Natural killer cell treated with Interleukin-12 subunit alpha and Interleukin-12 subunit beta and Interleukin-15 and Interleukin-18, amount 100 ng/mL, for 72 hours (primary cell): ENCODE data around the gene HSPA6. TPM values are rescaled to one million over a fixed set of nuclear protein-coding genes. Genes with fewer than 3 reads are reported as not detected.
"Not testable (repeated sequence)": the region's sequence is repeated elsewhere in the genome, so short reads cannot be mapped to it uniquely, and the experiment has no call there.

Experiments used
- ATAC-seq, 2 donors: fragments of 150-1000 bp; cut with Tn5 transposase in 1 of 2; sonication (Bioruptor Pico), chemical (Tn5 transposase) in 1 of 2; 2 replicates each; pipeline ENCODE4 v1.10.0; 2021
- DNase-seq: peaks from one replicate; pipeline ENCODE4 v3.0.0; 2022; ENCODE audit warnings: low spot score
- H3K27ac Mint-ChIP-seq, 2 donors: 1 replicate in 1 of 2; 2 replicates in 1 of 2; pipeline ENCODE4 v1.8.0; 2022; ENCODE audit warnings: mixed read lengths in 2 of 2, mild to moderate bottlenecking in 1 of 2, moderate library complexity in 1 of 2
- H3K27me3 Mint-ChIP-seq, 2 donors: 1 replicate in 1 of 2; 2 replicates in 1 of 2; pipeline ENCODE4 v1.8.0; 2022; ENCODE audit warnings: mixed read lengths in 2 of 2
- H3K36me3 Mint-ChIP-seq: one replicate; pipeline ENCODE4 v1.8.0; 2022; ENCODE audit warnings: mixed read lengths
- H3K4me1 Mint-ChIP-seq, 2 donors: 1 replicate in 1 of 2; 2 replicates in 1 of 2; pipeline ENCODE4 v1.8.0; 2022; ENCODE audit warnings: low read depth in 2 of 2, mixed read lengths in 2 of 2, mild to moderate bottlenecking in 1 of 2
- H3K4me3 Mint-ChIP-seq: one replicate; pipeline ENCODE4 v1.8.0; 2022; ENCODE audit warnings: mixed read lengths
- H3K9me3 Mint-ChIP-seq: 2 replicates; pipeline ENCODE4 v1.8.0; 2022; ENCODE audit warnings: mixed read lengths
- total RNA-seq, 2 donors: library from RNA; stranded (reverse); gene quantifications; one replicate each; pipeline ENCODE4 v1.2.3, GENCODE V29; 2022

Gene HSPA6
- total RNA-seq, 2 donors from 2014 or later, result 3.3 to 5.9 TPM

DNA sequence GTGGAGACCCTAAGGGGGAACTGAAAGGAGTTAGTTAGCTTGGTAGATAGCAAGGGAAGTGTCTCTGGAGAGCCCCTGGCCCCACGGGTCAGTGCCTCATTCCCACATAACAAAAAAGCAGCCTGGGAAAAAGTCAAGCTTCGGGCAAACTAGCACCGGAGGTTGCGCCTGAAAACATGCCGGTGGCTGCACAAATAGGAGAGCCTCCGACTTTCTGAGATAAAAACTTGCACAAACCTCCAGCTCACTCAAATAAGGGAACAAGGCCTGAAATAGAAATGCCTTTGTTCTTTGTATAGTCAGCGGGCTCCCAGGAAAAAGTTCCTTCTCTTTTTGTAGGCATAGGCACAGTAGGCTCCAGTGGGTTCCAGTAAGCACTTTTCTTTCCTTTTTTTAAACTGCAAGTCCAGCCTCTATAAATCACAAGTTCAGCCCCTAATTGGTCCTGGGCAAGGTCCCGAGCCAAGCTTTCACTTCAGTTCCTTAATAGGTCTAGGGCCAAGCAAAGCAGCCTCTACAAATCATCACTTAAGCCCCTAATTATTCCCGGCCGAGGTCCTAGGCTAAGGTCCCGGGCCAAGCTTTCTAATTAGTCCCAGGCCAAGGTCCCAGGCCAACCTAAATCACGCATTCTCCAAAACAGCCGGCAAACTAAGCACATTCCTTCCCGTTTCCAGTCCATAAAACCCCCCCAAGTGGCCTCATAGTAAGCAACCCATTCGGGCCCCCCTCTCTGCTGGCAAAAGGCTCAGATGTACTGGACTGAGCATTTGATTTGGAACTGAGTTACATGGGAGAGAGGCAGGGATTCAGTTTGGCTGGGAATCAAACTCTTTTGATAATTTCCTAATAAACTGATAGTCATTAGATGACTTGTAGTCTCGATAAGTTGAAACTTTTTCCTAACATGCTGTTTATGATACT lies 8.6 kb downstream of the HSPA6 start:
- not testable (repeated sequence) for ATAC-seq, H3K9me3 Mint-ChIP-seq, H3K27me3 Mint-ChIP-seq, H3K36me3 Mint-ChIP-seq, DNase-seq
- peak overlapping the region; percentile 61 to 99 for H3K27ac Mint-ChIP-seq
- peak overlapping the region; percentile 16 for H3K4me3 Mint-ChIP-seq
- H3K4me1 Mint-ChIP-seq, result peaks cover 34 to 41% of the 10 kb centered on the region in 2 donors

DNA sequence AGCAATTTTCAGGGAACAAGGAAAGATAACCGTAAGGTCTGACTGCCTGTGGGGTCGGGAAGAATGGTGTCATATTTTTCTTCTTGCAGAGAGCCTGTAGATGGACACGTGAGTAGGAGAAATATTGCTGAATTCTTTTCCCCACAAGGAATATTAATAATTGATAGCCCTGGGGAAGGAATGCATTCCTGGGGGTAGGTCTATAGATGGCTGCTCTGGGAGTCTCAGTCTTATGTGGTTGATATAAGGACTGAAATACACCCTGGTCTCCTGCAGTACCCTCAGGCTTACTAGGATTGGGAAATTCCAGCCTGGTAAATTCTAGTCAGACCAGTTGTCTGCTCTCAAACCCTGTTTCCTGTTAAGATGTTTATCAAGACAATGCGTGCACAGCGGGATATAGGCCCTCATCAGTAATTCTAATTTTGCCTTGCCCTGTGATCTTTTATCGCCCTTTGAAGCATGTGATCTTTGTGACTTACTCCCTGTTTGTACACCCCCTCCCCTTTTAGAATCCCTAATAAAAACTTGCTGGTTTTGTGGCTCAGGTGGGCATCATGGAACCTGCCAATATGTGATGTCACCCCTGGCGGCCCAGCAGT lies 12.8 kb downstream of the HSPA6 start:
- peaks cover 49 to 51% of the 10 kb centered on the region in 2 donors for H3K4me1 Mint-ChIP-seq
- H3K4me3 Mint-ChIP-seq, H3K9me3 Mint-ChIP-seq, ATAC-seq, H3K36me3 Mint-ChIP-seq, DNase-seq, H3K27me3 Mint-ChIP-seq: not testable (repeated sequence)
- peak overlapping the region in 1 of 2 donors; percentile 74 for H3K27ac Mint-ChIP-seq

DNA sequence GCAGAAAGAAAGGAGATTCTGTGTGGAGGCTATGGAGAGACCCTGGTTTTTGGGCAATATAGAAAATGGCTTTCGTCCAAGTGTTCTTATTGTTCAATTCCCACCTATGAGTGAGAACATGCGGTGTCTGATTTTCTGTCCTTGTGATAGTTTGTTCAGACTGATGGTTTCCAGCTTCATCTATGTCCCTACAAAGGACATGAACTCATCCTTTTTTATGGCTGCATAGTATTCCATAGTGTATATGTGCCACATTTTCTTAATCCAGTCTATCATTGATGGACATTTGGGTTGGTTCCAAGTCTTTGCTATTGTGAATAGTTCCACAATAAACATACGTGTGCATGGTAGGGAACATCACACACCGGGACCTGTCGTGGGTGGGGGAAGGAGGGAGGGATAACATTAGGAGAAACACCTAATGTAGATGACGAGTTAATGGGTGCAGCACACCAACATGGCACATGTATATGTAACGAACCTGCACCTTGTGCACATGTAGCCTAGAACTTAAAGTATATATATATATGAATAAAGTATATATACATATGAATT lies 14.7 kb downstream of the HSPA6 start:
- peak overlapping the region; percentile 94 for H3K4me3 Mint-ChIP-seq
- H3K36me3 Mint-ChIP-seq, H3K9me3 Mint-ChIP-seq, H3K27me3 Mint-ChIP-seq, H3K27ac Mint-ChIP-seq, DNase-seq, ATAC-seq: not testable (repeated sequence)
- peaks cover 56 to 63% of the 10 kb centered on the region in 2 donors for H3K4me1 Mint-ChIP-seq

DNA sequence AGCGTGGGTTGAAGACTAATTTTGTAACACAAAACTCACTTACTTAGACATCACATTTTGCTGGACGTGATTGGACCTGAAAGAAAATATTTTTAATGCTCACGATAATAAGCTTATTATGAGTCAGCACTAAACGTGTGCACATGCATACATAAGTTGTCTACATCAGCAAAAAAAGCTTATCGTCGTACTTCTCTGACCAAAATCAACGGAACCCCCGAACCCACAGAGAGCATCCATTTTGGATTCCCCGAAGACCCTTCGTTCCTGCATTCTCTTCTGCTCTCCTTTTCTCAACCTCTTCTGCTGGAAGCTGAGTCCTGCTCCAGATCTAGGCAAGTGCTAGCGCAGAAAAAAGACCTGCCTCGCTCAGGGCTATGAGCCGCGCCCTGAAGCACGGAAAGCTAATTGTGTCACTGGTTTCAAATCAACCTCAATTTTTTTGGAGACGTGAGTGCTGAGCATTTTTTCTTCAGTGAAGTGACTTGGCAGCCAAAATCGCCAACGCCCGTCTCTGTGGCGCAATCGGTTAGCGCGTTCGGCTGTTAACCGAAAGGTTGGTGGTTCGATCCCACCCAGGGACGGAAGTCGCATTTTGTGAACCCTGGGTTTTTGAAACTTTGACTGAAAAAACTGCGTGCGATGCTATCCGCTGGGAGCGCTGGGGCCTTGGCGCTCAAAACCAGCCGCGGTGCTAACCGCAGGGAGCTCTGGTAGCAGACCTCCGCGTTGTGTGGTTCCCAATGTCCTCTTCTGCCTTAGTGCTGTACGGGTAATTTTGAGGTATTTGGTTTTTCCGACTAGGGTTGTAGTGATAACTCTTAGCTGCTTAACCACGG lies 15.6 kb downstream of the HSPA6 start:
- not testable (repeated sequence) for H3K36me3 Mint-ChIP-seq, H3K27me3 Mint-ChIP-seq, H3K9me3 Mint-ChIP-seq
- Mint-ChIP-seq H3K4me3 (peak overlapping the region; percentile 94), H3K4me1 (peaks cover 59 to 69% of the 10 kb centered on the region in 2 donors), H3K27ac (peak overlapping the region; percentile 87 to 98)
- DNase-seq, result peak; percentile 94
- peak; percentile 84 to 91 for ATAC-seq

DNA sequence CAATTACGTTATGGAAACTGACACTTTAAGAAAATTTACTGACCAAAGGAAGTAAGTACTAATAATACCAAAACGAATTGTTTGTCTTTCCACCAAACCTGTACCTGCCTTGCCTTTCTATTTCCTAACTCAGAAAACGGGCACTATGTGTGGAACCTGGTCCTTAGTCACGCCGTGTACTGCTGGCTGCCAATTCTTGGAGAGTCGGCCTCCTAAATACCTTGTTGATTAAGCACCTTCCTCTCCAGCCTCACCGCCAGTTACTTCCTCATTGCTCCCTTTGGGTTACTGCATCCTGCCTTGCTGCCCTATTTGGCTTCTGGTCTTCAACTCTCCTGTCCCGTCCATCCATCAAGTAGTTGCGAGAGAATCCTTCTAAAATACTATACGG lies 16.2 kb downstream of the HSPA6 start:
- Mint-ChIP-seq H3K4me3 (peak overlapping the region; percentile 94), H3K4me1 (peaks cover 63 to 74% of the 10 kb centered on the region in 2 donors)

DNA sequence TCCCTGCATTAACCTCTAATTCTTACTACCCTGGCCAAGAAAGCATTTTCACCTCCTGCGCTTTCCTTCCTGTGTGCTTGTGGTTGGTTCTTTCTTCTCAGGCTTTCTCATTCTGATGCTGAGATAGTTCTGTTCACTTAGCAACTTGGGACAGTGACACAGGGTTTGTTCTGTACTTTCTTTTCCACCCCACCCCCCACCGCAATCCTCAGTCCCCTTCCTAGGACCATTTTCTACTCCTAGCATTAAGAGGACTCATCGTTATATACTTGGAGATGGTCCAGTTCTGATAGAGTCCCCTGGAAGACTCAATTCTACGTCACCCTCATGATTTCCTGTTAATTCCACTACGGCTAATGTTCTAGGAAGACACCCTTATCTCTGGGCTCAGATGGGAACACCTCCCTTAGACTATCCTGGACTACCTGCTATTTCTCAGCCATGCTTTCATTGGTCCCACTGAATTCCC lies 17.8 kb downstream of the HSPA6 start:
- Mint-ChIP-seq H3K4me1 (peaks cover 66 to 81% of the 10 kb centered on the region in 2 donors), H3K27ac (peak overlapping the region; percentile 87 to 98), H3K4me3 (peak overlapping the region; percentile 84)
- H3K27me3 Mint-ChIP-seq, H3K9me3 Mint-ChIP-seq, H3K36me3 Mint-ChIP-seq: not testable (repeated sequence)
- peak; percentile 66 to 73 for ATAC-seq
- DNase-seq, result peak; percentile 89

More for the DNA sequence above, 16.2 kb downstream of the HSPA6 start:
- not testable (repeated sequence) for H3K36me3 Mint-ChIP-seq, H3K9me3 Mint-ChIP-seq, H3K27me3 Mint-ChIP-seq, DNase-seq
- H3K27ac Mint-ChIP-seq, result peak overlapping the region; percentile 87 to 98
- ATAC-seq, result peak; percentile 50 to 69

DNA sequence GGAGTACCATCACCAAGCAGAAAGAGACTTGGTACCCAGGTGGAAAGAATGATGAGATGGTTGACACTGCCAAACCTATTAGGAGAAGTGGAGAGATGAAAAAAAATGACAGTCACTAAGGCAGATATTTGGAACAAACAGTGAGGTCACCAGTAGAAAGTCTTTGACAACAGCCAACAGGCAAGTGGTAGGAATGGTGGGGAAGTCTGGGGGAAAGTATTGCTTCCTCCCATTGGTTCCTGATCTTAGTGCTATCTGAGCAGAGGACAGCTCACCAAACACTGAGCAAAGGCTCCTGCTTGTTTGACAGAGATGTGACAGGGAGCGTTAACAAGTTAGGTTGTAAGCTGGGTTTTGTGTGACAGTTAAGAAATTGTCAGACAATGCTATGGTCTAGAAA lies 18.8 kb downstream of the HSPA6 start:
- H3K9me3 Mint-ChIP-seq, H3K27me3 Mint-ChIP-seq, H3K36me3 Mint-ChIP-seq, DNase-seq, ATAC-seq: not testable (repeated sequence)
- H3K4me3 Mint-ChIP-seq, result peak overlapping the region; percentile 84
- H3K27ac Mint-ChIP-seq, result peak overlapping the region; percentile 87 to 98
- H3K4me1 Mint-ChIP-seq, result peaks cover 65 to 78% of the 10 kb centered on the region in 2 donors

DNA sequence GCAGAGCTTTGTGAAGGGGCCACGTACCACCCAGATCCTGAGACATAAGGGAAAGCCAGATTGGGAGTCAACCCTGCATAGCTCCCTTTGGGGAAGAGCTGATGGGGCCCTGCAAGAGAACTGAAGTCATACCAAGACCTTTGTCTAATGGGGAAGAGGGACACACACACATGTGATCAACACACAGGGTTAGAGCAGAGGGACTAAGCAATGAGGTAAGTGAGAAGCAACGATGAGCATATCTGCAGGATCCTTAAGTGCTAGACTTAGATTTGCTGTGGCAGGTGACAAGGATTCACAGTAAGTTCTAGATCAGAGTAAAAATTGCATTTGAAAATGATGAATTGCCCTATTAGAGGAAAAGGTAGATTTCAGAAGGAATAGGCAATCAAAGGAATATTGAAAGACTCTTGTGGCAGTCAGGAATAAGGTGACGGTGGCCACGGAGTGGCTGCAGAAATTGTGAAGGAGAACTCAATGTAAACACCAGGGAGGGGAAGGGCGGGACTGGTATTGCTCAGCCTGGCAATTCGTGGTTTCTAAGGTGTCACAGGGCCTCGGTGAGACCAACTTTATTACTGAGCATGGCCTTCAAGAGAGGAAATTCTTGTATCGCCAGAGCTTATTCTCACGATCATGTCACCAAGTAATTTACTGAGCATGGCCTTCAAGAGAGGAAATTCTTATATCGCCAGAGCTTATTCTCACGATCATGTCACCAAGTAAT lies 20.8 kb downstream of the HSPA6 start:
- not testable (repeated sequence) for H3K9me3 Mint-ChIP-seq, H3K27me3 Mint-ChIP-seq, H3K36me3 Mint-ChIP-seq
- ATAC-seq (peak; percentile 63 to 72), DNase-seq (peak; percentile 84)
- Mint-ChIP-seq H3K4me3 (peak overlapping the region; percentile 73), H3K27ac (peak overlapping the region; percentile 78 to 85), H3K4me1 (peaks cover 66 to 69% of the 10 kb centered on the region in 2 donors)

DNA sequence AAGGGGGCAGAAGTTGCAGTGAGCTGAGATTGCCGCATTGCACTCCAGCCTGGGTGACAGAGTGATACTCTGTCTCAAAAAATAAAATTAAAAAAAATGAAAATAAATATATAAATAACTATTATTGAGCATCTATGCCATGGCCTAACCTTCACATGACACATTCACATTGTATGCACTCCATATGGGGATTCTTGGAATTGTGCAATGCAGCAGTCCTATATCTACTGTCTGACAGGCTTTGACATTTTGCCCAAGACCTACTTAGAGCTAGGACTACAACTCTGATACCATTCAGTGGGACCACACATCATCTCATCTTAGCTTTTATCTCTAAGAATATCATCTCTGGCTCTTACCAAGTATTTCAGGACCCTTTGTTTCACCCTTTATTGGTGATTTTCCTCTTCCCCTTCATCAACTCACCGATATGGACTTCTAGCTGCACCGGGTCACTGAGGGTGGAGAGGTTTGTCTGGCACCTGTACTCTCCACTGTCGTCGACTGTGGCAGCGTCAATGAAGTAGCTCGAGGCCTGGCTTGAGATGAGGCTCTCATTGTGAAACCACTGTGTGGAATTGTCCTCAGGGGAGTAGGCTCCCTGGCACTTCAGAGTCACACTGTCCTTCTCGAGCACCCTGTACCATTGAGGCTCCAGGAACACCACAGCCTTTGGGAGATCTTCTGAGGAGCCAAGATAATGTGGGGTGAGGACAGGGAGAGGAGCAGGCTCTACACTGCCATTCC lies 23.8 kb downstream of the HSPA6 start:
- H3K36me3 Mint-ChIP-seq, H3K9me3 Mint-ChIP-seq, H3K27me3 Mint-ChIP-seq: not testable (repeated sequence)
- DNase-seq (peak; percentile 62), ATAC-seq (peak; percentile 48 to 63)
- Mint-ChIP-seq H3K4me1 (peaks cover 50% of the 10 kb centered on the region in 2 donors), H3K4me3 (peak overlapping the region; percentile 79), H3K27ac (peak overlapping the region; percentile 88 to 95)

DNA sequence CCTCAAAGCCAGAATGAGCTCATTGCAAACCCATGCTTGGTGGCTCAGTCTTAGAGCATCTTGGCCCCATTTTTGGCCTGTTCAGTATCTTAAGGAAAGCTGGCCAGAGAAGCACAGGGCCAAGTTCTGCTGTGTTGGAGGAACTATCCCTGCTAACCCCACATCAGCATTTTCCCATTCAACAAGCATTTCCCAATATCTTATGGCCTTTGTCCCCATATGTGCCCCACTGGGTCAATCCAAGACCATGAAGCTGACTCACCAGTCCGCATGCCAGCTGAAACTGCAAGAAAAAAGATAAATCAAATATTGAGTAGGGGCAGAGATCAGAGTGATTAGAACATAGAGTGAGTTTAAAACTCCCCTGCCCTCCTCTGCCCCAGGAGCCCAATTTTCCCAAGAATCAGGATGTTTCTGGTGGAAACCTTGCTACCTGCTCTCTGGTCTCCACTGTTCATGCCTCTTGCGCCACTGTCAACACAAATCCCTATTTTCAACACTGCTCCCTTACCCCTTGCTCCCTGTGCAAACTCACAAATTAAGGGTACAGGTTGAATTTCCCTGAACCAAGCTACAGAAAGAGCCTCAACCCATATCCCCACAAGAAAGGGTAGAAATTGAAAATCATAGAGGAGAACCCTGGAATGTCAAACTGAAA lies 24.5 kb downstream of the HSPA6 start:
- not testable (repeated sequence) for ATAC-seq, H3K27me3 Mint-ChIP-seq, DNase-seq, H3K9me3 Mint-ChIP-seq, H3K36me3 Mint-ChIP-seq
- peak overlapping the region; percentile 88 to 95 for H3K27ac Mint-ChIP-seq
- H3K4me1 Mint-ChIP-seq, result peaks cover 43 to 48% of the 10 kb centered on the region in 2 donors
- peak overlapping the region; percentile 79 for H3K4me3 Mint-ChIP-seq

DNA sequence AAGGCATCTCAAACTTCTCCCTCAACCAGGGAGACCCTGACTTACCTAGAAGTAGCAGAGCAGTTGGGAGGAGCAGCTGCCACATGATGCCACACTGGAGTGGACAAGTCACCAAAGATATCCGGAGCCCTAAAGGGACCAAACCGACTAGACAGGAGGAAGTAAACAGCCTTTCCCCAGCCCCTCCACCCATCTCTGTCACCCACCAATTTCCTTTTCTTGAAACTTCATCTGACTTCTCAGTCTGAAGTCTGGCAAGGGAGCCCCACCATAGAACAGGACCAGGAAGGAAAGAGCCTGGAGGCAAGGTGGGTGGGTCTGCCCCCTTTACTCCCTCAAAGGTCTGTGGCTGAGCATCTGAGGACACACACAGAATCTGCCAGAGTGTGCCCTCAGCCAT lies 25.3 kb downstream of the HSPA6 start, which contains the start of gene FCGR3A:
TSS of gene FCGR3A (minus strand) at position 167 of the 400 bp plus-strand sequence. CDS start at position 85, 82 bp downstream.
- Mint-ChIP-seq H3K27ac (peak within 1 kb of the TSS; percentile 88 to 95), H3K9me3 (no peaks in the 10 kb centered on the region), H3K36me3 (no peaks in the 10 kb centered on the region), H3K4me3 (peak within 1 kb of the TSS; percentile 79), H3K4me1 (peaks cover 39 to 50% of the 10 kb centered on the region in 2 donors), H3K27me3 (no peaks in the 10 kb centered on the region)
- ATAC-seq (peak in 1 of 2 donors; percentile 34), DNase-seq (peak; percentile 61)

DNA sequence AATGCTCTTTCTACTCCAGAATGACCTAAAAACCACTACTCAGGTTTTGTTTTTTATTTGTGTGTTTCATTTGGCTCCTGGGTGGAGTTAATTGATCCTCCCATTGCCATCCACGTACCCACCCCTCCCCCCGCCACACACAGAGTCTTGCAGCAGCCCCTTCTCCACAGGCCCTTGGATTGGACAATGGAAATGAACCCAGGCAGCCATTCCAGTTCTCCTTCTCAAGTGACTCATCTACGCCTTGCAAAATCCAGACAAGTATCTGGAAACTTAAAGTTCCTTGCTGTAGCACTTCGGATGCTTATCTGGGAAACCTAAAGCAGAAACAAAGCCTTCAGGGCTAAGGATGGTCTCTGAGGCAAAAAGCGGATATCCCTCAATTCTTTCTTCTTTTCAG lies 26.6 kb downstream of the HSPA6 start:
- Mint-ChIP-seq H3K27ac (peak overlapping the region; percentile 88 to 95), H3K4me3 (peak overlapping the region; percentile 79), H3K4me1 (peaks cover 43 to 52% of the 10 kb centered on the region in 2 donors)
- not testable (repeated sequence) for H3K9me3 Mint-ChIP-seq, H3K27me3 Mint-ChIP-seq, ATAC-seq, H3K36me3 Mint-ChIP-seq, DNase-seq
